PC-3 (cell line): ENCODE data around the gene UBE4B. TPM values are rescaled to one million over a fixed set of nuclear protein-coding genes. Genes with fewer than 3 reads are reported as not detected.
"Not testable (repeated sequence)": the region's sequence is repeated elsewhere in the genome, so short reads cannot be mapped to it uniquely, and the experiment has no call there.

Experiments
- ATAC-seq: fragments of 200-7000 bp; cut with Tn5 transposase; 2 replicates; pipeline ENCODE4 v1.9.1; 2020; ENCODE audit warnings: mild to moderate bottlenecking, moderate library complexity
- BruUV-seq: library from RNA; stranded (reverse); fragments of 400-500 nt; replicated peaks from 2 replicates; lab custom pipeline; 2021; lab: Mats Ljungman, UMichigan
- CTCF ChIA-PET: fragments of 300-600 bp; sonication (Branson Sonifier 250); formaldehyde crosslinking; loops from one replicate; lab custom pipeline; 2022; ENCODE audit warnings: antibody characterized with exemption; lab: Charles Lee
- POLR2A ChIA-PET: fragments of 300-600 bp; sonication (Branson Sonifier 250); formaldehyde crosslinking; loops from one replicate; lab custom pipeline; 2022; ENCODE audit warnings: antibody characterized with exemption; ENCODE audit not compliant: unreplicated experiment; lab: Charles Lee
- DNase-seq: peaks from one replicate; pipeline ENCODE4 v3.0.0-alpha.2; 2015
- H2AFZ ChIP-seq: fragments of 300-600 bp; sonication (generic); 2 replicates; pipeline ENCODE4 v1.6.0; 2016; ENCODE audit warnings: antibody characterized with exemption, low read length
- H3F3A ChIP-seq: fragments of 300-600 bp; sonication (generic); one replicate; pipeline ENCODE4 v1.6.0; 2017; ENCODE audit warnings: antibody characterized with exemption, low read length, control low read depth, mild to moderate bottlenecking; ENCODE audit not compliant: unreplicated experiment
- H3K27ac ChIP-seq: fragments of 300-600 bp; sonication (generic); 2 replicates; pipeline ENCODE4 v1.5.1; 2016; ENCODE audit warnings: mild to moderate bottlenecking, low read length
- H3K27me3 ChIP-seq: fragments of 300-600 bp; sonication (generic); 2 replicates; pipeline ENCODE4 v1.6.1; 2016; ENCODE audit warnings: low read length, mixed read lengths
- H3K36me3 ChIP-seq: fragments of 300-600 bp; sonication (generic); 2 replicates; pipeline ENCODE4 v1.6.1; 2016; ENCODE audit warnings: low read depth, mixed run types, low read length, mixed read lengths
- H3K4me1 ChIP-seq: fragments of 300-600 bp; sonication (generic); 2 replicates; pipeline ENCODE4 v1.5.1; 2016; ENCODE audit warnings: low read length; ENCODE audit not compliant: insufficient read depth
- H3K4me2 ChIP-seq: fragments of 300-600 bp; sonication (generic); 2 replicates; pipeline ENCODE4 v1.6.0; 2016; ENCODE audit warnings: low read length
- H3K4me3 ChIP-seq: fragments of 300-600 bp; sonication (generic); 2 replicates; pipeline ENCODE4 v1.5.1; 2016; ENCODE audit warnings: mild to moderate bottlenecking, low read length, mixed read lengths
- H3K79me2 ChIP-seq: fragments of 300-600 bp; sonication (generic); 2 replicates; pipeline ENCODE4 v1.6.1; 2017; ENCODE audit warnings: low read length, mixed read lengths
- H3K9ac ChIP-seq: fragments of 300-600 bp; sonication (generic); 2 replicates; pipeline ENCODE4 v1.6.0; 2016; ENCODE audit warnings: mild to moderate bottlenecking, low read length
- H3K9me2 ChIP-seq: fragments of 300-600 bp; sonication (generic); replicated peaks from 2 replicates; pipeline ENCODE4 v1.6.1; 2016; ENCODE audit warnings: mixed run types, low read length, mixed read lengths
- H3K9me3 ChIP-seq: fragments of 300-600 bp; sonication (generic); 2 replicates; pipeline ENCODE4 v1.6.1; 2016; ENCODE audit warnings: low read length, mixed read lengths
- H4K20me1 ChIP-seq: fragments of 300-600 bp; sonication (generic); 2 replicates; pipeline ENCODE4 v1.6.1; 2016; ENCODE audit warnings: low read length, mixed read lengths
- CTCF ChIP-seq: fragments of 300-600 bp; sonication (generic); conservative IDR thresholded peaks from 2 replicates; pipeline ENCODE4 v1.5.1; 2017; ENCODE audit warnings: antibody characterized with exemption, low read depth, mild to moderate bottlenecking, low read length
- EZH2 ChIP-seq: fragments of 300-600 bp; sonication (generic); IDR thresholded peaks from one replicate; pipeline ENCODE4 v1.6.1; 2017; ENCODE audit warnings: antibody characterized with exemption, mild to moderate bottlenecking, low read length; ENCODE audit not compliant: unreplicated experiment
- EZH2phosphoT487 ChIP-seq: fragments of 300-600 bp; sonication (generic); IDR thresholded peaks from 2 replicates; pipeline ENCODE4 v1.6.1; 2018; ENCODE audit warnings: mild to moderate bottlenecking, antibody characterized with exemption, low read length, borderline replicate concordance
- intact Hi-C: fragments of 100-400 bp; cut with micrococcal nuclease; formaldehyde crosslinking; loops from 2 replicates; pipeline ENCODE4 v1.9.0; 2023
- total RNA-seq: library from RNA; depleted of rRNA; stranded (reverse); fragments of >200 nt; gene quantifications from 2 replicates; pipeline ENCODE4 v1.2.3, GENCODE V29; 2014

Gene UBE4B
- total RNA-seq, 1 experiment from 2014 or later: 37.9 TPM

DNA sequence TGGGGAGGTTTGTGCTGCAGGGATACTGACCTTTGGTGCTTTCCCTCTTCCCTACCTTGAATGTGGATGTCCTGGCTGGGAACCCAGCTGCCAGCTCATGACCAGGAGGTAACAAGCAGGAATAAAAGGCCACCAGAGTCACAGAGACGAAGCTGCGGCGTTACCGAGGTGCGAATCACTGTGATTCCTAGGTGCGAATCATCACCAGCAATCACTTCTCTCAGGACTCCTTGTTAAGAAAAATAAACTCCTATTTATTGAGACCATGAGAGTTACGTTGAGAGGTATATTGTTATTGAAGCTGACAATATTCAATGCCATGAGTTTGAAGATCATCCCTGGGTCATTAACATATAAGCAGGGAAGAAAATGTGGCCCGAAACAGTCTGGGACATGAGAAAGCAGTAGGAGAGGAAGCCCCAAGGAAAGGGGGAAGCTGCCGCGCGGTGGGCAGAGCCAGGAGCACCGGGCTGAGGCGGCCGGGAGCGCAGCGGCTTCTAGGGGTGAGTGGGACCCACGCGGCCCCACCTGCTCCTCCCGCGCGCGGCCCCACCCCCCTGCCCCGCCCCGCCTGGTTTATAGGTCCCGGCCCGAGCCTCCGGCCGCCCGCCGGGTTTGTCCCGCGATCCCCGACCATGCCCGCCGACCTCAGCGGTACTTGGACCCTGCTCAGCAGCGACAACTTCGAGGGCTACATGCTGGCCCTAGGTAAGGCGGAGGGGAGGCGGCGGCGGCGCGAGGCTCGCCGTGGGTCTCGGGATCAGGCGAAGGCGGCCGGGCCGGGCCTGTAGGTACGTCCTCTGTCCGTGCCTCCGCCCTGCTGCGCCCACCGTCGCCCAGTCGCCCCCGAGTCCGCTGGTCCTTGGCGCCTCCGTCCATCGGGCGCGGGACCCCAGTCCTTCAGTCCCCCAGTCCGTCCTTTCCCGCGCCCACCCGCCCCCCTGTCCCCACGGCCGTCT is 35.9 kb upstream of the UBE4B start, which contains the start of gene RBP7:
Gene RBP7, plus strand, starts transcription at position 605 of the 959 bp plus-strand sequence. Its CDS starts 31 bp downstream, at position 636.
- Histone ChIP-seq H3K4me3 (peak within 1 kb of the TSS; percentile 60), H4K20me1 (no peaks in the 10 kb centered on the region), H3K27me3 (no peaks in the 10 kb centered on the region), H2AFZ (peak within 1 kb of the TSS; percentile 88), H3K79me2 (no peaks in the 10 kb centered on the region), H3K36me3 (no peaks in the 10 kb centered on the region), H3K4me2 (peak within 1 kb of the TSS; percentile 85), H3K9ac (peak within 1 kb of the TSS; percentile 11; the same call in 1 of the 2 replicates), H3K27ac (no peak within 1 kb of the TSS), H3K9me2 (no peaks in the 10 kb centered on the region), H3K4me1 (peaks cover 6% of the 10 kb centered on the region; the same call in 1 of the 2 replicates), H3F3A (peaks cover 4% of the 10 kb centered on the region), H3K9me3 (no peaks in the 10 kb centered on the region)
- ChIA-PET CTCF (no interaction called here), POLR2A (no interaction called here)
- ATAC-seq (peak; percentile 75), DNase-seq (peak; percentile 23)
- TF ChIP-seq EZH2 (no peak), EZH2phosphoT487 (no peak), CTCF (no peak)
- intact Hi-C loops: loop anchor here (5.0 kb wide), 1 partner anchor 35 kb away; the partner anchor contains the start of gene UBE4B
- BruUV-seq: no TSS peak

GRCh38 chr1:10001016-10001665 is 31.6 kb upstream of the UBE4B start:
- Histone ChIP-seq H3F3A (peaks cover 4% of the 10 kb centered on the region), H3K9me2 (no peaks in the 10 kb centered on the region), H3K27ac (no peak overlapping the region), H4K20me1 (no peaks in the 10 kb centered on the region), H3K4me3 (no peak overlapping the region), H2AFZ (no peak overlapping the region), H3K4me2 (no peak overlapping the region), H3K27me3 (no peaks in the 10 kb centered on the region), H3K36me3 (no peaks in the 10 kb centered on the region), H3K79me2 (no peaks in the 10 kb centered on the region), H3K9me3 (no peaks in the 10 kb centered on the region), H3K4me1 (peaks cover 6% of the 10 kb centered on the region; the same call in 1 of the 2 replicates), H3K9ac (no peak overlapping the region)
- no TSS peak for BruUV-seq
- CTCF ChIA-PET: no interaction called here
- no peak for DNase-seq
- ATAC-seq: no peak
- TF ChIP-seq EZH2 (no peak), CTCF (no peak), EZH2phosphoT487 (no peak)
- intact Hi-C loops: no loop called here
- POLR2A ChIA-PET: no interaction called here

DNA sequence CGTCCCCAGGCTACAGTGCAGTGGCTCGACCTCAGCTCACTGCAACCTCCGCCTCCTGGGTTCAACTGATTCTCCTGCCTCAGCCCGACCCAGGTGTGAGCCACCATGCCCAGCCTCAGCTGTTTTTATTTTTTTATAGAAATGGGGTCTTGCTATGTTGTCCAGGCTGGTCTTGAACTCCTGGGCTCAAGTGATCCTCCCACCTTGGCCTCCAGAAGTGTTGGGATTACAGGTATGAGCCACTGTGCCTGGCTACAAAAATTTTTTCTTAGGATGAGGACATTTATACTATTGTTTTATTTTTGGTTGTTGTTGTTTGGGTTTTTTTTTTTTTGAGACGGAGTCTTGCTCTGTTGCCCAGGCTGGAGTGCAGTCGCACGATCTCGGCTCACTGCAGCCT is 27.5 kb upstream of the UBE4B start:
- H4K20me1 ChIP-seq, BruUV-seq, CTCF ChIA-PET: not testable (repeated sequence)

More for the DNA sequence above, 27.5 kb upstream of the UBE4B start:
- H3K9ac ChIP-seq, H3K27ac ChIP-seq, H3K9me3 ChIP-seq, DNase-seq, intact Hi-C loops, H2AFZ ChIP-seq, ATAC-seq, H3K4me1 ChIP-seq, H3K4me3 ChIP-seq, H3F3A ChIP-seq, H3K79me2 ChIP-seq, H3K4me2 ChIP-seq, H3K27me3 ChIP-seq, H3K36me3 ChIP-seq, H3K9me2 ChIP-seq, POLR2A ChIA-PET: not testable (repeated sequence)
